ENCODE measurements around the gene ABCB7.

DNA sequence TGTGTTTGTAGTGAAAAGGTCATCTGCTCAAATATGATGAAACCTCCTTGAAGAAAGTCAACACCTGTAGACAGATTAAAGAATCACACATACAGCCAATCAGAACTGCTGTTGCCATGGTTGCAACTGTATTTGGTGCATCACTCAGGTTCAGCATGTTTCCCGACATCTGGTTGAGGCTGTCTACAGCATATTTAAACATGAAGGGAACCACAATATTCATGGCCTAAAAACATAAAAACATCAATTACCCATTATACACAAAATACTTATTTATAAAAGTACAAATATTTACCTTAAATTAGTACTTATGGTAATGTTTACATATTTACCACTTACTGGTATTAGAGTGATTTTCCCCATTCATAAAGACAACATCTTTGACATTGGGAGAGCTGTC is 79.7 kb downstream of the ABCB7 start:
- TF ChIP-seq, protein P1, sequence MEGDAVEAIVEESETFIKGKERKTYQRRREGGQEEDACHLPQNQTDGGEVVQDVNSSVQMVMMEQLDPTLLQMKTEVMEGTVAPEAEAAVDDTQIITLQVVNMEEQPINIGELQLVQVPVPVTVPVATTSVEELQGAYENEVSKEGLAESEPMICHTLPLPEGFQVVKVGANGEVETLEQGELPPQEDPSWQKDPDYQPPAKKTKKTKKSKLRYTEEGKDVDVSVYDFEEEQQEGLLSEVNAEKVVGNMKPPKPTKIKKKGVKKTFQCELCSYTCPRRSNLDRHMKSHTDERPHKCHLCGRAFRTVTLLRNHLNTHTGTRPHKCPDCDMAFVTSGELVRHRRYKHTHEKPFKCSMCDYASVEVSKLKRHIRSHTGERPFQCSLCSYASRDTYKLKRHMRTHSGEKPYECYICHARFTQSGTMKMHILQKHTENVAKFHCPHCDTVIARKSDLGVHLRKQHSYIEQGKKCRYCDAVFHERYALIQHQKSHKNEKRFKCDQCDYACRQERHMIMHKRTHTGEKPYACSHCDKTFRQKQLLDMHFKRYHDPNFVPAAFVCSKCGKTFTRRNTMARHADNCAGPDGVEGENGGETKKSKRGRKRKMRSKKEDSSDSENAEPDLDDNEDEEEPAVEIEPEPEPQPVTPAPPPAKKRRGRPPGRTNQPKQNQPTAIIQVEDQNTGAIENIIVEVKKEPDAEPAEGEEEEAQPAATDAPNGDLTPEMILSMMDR (conservative IDR thresholded peaks at IDR 0.05; ENCODE audit: low read depth in 2 of 2), result no peak
- no peak for TF ChIP-seq EZH2 (IDR thresholded peaks at IDR 0.05; ENCODE audit: low read depth, unreplicated experiment)
- no peak for TF ChIP-seq NANOG (IDR thresholded peaks at IDR 0.05; ENCODE audit: borderline replicate concordance)
- TF ChIP-seq POLR2AphosphoS5 (IDR thresholded peaks at IDR 0.05; ENCODE audit: low read depth), result no peak
- TF ChIP-seq, protein P2, sequence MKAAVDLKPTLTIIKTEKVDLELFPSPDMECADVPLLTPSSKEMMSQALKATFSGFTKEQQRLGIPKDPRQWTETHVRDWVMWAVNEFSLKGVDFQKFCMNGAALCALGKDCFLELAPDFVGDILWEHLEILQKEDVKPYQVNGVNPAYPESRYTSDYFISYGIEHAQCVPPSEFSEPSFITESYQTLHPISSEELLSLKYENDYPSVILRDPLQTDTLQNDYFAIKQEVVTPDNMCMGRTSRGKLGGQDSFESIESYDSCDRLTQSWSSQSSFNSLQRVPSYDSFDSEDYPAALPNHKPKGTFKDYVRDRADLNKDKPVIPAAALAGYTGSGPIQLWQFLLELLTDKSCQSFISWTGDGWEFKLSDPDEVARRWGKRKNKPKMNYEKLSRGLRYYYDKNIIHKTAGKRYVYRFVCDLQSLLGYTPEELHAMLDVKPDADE (IDR thresholded peaks at IDR 0.05), result no peak
- TF ChIP-seq ZNF114 (CRISPR knock-in tag; IDR thresholded peaks at IDR 0.05), result no peak
